Measurements from ENCODE around the gene SH3RF3. TPM values are rescaled to one million over a fixed set of nuclear protein-coding genes. Genes with fewer than 3 reads are reported as not detected.
A peak's percentile ranks its signal among the peaks of the same experiment; 100 is the strongest.

The SH3RF3 gene
- polyA plus RNA-seq, 4 donors = 4.5 to 6.4 (median 5.7) TPM

DNA sequence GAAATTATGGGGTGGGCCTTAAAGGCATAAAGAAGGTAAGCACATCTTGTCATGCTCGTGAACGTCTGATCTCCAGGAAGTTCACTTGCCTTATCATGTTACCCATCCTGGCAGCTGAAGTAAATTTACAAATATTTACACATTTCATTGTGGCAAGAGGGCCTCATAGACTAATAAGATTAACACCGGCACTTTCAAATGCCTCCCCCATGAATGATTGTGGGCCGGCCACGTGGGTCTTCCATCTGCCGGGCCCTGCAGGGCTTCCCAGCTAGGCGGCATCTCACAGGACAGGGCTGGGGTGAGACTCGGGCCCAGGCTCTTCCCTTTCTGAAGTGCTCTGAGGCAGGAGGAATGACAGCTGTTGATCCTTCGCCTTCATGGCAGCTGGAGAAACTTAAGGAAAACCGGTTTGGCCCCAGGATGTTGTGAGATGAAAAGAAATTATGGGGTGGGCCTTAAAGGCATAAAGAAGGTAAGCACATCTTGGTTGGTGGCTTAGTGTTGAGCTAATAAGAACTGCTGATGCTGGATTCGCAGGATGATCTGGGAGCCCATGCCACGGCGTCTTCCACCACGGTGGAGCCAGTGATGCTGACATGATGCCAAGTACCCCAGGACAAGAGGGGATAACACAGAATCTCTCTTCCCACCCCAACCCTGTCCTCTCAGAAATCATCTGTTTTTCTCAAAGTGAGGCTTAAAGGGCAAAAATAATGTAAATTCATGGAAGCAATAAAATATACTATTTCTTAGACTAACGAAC is 308.5 kb downstream of the SH3RF3 start:
- DNase-seq (ENCODE audit: low read depth in 4 of 4, low spot score in 2 of 4) = no peak

DNA sequence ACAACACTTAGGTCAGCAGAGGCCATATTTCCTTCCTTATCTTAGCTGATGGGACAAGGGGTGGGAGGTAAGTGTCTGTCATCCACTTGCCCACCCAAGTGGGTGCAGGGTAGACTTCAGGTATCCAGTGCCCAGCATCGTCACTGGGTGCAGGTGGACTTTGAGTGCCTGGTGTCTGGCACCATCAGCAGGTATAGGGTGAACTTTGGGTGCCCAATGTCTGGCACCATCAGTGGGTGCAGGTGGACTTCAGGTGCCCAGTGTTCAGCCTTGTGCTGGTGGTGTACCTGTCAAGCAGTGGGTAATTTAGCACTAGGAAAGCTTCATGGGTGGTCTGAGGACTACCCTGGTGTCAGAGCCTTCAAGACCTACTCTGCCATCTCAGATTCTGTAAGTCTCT is 309.1 kb downstream of the SH3RF3 start:
- no peak for DNase-seq (ENCODE audit: low read depth in 4 of 4, low spot score in 2 of 4)

DNA sequence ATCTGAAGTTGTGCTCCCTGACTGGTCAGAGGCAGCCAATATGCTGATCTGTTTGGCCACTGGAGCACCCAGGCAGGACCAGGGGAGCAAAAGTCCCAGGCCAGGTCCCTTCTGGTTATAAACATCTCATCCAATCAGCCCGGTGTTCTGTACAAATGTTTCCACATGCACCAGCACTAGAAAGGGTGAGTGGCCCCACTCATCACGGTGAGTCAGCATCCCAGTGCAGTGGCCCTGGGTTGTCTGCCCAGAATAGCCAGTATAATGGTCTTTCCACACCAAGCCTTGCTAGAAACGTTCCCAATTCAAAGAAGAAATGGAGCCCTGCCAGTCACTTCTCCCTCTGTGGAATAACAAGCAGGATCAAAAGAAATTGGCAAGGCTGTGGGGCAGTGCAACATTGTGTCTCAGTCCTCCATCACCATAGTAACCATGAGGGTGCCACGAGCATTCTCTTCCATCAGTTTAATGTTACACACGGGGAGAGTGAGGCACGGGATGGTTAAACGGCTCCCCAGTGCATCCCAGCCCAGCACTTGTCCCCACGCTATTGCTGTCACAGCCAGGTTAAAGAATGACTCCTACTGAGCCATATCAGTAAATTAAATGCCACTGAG is 309.9 kb downstream of the SH3RF3 start:
- no peak for DNase-seq (ENCODE audit: low read depth in 4 of 4, low spot score in 2 of 4)

DNA sequence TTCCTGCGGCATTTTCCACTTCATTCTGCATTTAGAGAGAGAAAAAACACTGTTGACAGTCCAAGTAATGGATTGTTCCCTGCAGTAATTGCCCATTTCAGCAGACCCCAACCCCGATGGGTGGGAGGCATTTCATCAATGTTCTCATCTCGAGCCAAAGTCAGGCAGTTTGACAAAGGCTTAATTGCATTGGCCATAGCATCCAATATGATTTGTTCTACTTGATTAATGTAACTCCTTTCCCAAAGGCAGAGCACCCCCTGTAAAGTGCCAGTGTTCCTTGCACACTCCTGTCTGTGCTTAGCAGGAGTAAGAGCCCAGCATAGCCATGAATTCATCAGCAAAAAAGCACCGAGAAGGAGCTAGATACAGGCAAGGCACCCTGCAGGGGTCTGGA is 310.4 kb downstream of the SH3RF3 start:
- DNase-seq (ENCODE audit: low read depth in 4 of 4, low spot score in 2 of 4) = no peak

DNA sequence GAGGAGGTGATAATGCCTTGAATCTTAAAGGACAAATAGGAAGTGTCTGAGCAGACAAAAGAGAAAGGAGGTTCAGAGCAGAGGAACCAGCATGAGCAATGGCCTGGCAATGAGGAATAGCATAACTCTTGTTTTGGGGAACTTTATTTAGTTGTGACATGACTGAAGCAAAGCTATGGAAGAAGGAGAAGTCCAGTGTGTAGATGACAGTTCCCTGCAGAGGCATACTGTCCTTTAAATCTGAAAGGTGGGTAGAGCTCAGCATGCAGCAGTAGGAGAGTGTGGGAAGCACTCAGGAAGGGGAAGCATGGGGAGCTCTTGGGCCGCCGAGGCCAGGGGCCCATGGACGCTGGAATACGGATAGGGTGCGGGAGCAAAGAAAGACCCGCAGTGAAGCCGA is 311.0 kb downstream of the SH3RF3 start:
- no peak for DNase-seq (ENCODE audit: low read depth in 4 of 4, low spot score in 2 of 4)

DNA sequence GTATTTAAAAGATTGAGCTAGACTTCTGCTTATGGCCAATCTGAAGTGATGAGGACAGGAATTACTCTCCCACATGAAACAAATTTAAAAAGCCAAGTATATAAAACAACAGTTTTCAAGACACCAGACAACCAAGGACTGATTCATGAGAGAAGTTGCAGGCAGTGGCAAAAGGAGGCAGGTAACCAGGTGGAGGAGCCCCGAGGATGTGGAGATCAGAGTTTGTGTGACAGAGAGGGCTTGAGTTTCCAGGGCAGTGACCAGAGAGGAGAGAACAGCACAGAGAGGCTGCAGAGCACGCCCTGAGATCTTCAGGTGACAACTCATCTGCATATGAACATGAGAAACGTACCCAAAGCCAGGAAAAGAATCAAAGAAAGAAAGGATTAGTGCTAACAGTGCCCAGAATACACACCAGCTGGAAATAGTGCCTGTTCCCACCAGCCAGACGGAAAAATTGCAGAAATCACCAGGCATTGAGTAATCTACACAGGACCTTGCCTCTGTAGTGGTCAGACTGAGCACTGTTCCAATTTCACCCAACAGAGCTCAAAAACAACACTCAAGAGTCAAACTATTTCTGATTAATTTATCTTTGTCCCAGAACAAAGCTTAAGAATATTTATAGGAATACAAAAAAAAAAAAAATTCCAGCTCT is 311.6 kb downstream of the SH3RF3 start:
- no peak for DNase-seq (ENCODE audit: low read depth in 4 of 4, low spot score in 2 of 4)

DNA sequence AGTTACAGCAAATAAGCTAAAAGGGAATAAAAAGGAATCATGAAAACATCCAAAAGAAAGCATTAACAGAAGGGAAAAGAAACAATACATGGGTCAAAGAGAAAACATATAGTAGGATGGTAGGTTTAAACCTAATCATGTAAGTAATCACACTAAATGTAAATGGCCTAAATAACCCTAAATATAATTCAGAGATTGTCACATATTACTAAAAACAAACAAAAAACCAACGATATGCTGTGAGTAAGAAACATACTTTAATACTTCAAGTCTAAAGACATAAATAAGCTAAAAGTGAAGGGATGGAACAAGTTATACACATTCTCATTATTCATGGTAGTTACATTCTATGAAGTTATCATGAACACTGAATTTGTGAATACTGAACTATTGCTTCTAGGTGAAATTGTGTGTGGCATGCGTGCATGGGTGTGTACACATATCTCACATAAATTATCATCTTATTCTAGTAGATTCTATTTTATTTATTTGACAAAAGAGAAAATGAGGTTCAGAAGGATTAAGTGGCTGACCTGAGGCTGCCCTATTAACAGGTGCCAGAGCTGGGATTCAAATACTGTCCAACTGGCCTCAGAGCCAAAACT is 313.8 kb downstream of the SH3RF3 start:
- DNase-seq (ENCODE audit: low read depth in 4 of 4, low spot score in 2 of 4) = no peak

DNA sequence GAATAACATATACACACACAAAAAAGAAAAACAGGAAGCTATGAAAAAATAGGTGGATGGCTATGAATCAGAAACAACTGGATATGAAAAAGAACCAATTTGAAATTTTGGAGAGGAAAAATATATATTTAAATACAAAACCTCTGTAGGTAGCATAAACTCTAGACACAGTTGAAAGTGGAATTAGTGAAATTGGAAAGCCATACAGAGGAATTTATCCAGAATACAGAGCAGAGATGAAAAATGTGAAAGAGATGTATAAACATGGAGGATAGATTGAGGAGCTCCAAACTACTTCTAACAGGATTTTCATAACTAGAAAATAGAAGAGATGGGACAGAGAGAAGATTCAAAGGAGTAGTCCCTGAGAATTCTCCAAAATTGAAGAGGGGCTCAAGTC is 315.9 kb downstream of the SH3RF3 start:
- DNase-seq (ENCODE audit: low read depth in 4 of 4, low spot score in 2 of 4) = no peak

DNA sequence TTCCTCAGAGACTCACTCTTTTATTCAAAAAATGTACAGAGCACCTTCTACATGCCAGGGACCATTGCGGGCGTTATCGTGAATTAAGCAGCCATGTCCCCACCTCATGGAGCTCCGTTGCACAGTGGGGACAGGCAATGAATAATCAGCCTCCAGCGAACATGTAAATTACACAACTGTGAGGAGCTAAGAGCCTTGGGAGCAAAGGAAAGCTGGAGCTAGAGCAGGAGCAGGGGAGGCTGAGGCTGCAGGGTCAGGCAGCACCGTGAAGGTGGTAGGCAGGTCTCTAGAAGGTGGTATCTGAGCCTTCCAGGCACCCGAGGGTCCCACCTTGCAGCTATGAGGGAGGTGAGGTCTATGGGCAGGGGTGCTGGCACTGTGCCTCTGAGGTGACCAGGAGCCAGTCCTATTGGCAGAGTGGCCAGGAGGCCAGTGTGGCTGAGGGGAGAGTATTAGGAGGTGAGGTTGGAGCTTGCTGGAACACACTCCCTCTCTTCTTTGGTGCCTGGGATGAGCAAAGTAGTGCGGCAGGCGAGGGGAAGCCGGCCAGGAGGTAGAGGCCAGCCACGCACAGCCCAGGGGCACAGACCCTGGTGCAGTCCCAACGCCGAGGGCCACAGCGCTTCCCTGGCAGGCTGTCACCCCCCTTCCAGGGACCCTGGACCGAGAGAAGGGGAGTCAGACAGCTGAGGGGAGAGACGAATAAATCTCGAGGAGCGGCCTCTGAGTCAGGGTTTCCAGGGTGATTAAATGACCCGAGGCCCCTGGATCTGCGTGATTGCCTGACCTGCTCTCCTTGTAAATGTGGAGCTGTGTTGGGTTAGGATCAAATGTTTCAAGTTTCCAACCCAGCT is 317.5 kb downstream of the SH3RF3 start:
- DNase-seq (ENCODE audit: low read depth in 4 of 4, low spot score in 2 of 4) = peak in 1 of 4 donors; percentile 20

DNA sequence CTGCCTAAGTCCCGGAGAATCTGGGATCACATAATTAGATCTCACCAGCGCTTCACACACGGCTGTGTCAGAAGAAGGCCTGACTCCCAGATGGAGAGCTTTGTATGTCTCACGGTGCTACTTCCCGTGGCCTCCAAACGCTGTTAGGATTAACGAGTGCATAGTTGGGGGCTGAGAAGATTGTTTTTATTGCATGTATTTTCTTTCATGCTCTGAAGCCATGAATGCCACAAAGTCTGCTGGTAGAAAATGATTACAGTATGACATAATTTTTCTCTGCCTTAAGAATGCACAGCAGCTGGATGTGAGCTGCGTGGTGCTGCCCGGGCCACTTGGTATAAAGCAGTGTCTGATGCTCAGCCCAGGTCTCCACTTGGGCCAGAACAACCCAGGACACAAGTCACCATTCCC is 318.3 kb downstream of the SH3RF3 start:
- DNase-seq (ENCODE audit: low read depth in 4 of 4, low spot score in 2 of 4) = peak in 2 of 4 donors; percentile 24 to 44

DNA sequence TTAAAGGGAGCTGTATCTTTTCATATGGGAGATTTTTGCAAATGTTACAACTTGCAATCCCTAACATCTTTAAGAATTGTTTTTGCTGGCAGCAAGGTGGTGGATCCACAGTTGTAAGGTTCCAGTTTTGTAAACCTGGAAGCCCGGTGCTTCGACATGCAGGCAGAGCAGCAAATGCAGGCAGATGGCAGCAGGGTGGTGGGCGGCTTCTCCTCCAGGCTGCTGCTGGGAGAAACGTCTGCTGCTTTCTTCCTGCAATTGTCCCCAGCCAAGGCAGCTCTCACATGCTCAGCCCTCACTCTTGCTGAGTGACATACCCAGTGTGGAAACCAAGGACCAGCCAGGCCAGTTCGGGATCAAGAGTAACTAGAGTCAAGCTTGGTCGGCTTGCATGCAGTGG is 318.8 kb downstream of the SH3RF3 start:
- no peak for DNase-seq (ENCODE audit: low read depth in 4 of 4, low spot score in 2 of 4)

DNA sequence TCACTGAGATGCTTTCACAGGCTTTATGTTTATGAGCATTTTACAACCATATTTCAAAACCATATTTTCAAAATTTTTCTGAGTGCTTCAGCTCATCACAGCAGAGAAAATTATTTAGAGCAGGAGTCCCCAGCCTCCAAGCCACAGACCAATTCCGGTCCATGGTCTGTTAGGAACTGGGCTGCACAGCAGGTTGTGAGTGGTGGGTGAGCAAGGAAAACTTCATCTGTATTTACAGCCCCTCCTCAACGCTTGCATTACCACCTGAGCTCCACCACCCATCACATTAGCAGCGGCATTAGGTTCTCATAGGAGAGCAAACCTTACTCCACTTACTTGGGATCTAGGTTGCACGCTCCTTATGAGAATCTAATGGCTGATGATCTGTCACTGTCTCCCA is 319.2 kb downstream of the SH3RF3 start:
- DNase-seq (ENCODE audit: low read depth in 4 of 4, low spot score in 2 of 4) = no peak

DNA sequence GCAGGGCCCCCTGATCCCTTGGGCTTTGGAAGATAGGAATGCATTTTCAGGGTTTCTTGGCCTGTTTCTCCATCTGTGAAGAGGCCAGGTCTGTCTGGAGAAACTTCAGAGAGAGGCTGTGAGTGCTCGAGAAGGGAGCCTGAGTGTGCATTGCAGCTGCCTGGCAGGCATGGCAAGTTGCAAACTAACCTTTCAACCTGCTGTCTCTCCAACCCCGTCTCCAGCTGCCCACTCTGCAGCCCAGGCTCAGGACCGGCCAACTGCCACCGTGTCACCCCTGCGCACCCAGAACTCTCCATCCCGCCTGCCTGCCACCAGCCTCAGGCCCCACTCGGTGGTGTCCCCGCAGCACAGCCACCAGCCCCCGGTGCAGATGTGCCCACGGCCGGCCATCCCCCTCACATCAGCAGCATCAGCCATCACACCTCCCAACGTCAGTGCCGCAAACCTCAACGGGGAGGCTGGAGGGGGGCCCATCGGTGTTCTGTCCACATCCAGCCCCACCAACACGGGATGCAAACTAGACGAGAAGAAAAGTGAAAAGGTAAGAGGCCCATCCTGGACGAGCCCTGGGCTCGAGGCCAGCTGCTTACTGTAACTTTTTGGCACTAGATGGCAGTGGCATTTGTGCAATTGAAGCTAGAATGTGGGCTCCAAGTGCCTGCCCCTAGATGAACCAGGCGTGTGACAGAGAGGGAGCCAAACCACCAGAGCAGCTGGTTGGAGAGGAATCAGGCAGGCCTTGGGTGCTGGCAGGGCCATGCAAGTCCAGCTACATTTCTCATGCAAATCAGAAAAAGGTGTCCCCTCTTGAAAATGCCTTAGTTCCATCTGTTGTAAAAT is 320.2 kb downstream of the SH3RF3 start:
- DNase-seq (ENCODE audit: low read depth in 4 of 4, low spot score in 2 of 4) = no peak

DNA sequence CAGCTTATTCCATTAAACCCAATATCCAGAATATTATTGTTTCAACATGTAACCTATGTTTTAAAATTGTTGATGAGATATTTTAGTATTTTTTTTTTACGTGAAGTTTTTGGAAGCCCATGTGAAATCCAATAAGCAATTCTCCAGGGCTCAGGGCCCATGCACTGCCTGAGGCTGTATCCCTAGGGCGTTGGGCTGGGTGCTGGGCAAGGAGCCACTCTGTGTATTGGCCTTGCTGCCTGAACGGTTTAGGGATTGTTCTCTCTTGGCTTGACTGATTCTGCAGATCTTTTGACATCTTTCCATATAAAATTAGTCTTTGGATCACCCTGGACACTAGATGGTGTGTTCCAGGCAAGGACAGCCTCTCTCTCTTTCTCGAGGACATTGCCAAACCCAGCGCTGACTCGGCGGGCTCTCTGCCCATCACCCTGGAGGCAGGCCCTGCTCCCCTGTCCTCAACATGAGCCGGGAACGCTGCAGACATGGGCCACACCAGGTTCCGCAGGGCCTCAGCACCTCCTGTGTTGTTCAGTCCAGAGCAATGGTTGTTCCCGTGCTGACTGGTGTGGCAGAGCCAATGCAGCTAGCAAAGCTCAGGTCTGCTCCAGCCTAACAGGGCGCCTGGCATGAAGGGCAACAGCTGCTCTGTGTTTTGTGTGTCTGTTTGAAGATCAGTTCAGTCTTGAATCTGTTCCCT is 321.7 kb downstream of the SH3RF3 start:
- no peak for DNase-seq (ENCODE audit: low read depth in 4 of 4, low spot score in 2 of 4)

DNA sequence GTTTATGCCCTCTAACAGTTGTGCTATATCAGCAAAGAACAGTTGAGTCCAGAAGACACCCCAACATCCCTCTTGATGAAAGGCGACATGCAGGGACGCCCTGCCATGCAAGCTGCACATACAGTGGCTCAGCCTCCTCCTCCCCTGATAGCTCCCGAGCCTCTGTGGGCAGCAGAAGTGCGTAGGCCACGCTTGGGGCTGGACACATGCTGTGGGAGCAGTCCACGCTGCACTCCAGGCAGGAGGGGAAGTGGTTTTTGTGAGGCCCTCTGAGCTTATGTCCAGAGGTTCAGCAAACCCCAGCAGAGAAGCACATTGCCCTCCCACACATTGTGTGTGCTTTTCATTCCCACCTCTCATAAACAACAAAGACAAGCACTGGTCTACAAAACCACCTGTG is 322.7 kb downstream of the SH3RF3 start:
- no peak for DNase-seq (ENCODE audit: low read depth in 4 of 4, low spot score in 2 of 4)

DNA sequence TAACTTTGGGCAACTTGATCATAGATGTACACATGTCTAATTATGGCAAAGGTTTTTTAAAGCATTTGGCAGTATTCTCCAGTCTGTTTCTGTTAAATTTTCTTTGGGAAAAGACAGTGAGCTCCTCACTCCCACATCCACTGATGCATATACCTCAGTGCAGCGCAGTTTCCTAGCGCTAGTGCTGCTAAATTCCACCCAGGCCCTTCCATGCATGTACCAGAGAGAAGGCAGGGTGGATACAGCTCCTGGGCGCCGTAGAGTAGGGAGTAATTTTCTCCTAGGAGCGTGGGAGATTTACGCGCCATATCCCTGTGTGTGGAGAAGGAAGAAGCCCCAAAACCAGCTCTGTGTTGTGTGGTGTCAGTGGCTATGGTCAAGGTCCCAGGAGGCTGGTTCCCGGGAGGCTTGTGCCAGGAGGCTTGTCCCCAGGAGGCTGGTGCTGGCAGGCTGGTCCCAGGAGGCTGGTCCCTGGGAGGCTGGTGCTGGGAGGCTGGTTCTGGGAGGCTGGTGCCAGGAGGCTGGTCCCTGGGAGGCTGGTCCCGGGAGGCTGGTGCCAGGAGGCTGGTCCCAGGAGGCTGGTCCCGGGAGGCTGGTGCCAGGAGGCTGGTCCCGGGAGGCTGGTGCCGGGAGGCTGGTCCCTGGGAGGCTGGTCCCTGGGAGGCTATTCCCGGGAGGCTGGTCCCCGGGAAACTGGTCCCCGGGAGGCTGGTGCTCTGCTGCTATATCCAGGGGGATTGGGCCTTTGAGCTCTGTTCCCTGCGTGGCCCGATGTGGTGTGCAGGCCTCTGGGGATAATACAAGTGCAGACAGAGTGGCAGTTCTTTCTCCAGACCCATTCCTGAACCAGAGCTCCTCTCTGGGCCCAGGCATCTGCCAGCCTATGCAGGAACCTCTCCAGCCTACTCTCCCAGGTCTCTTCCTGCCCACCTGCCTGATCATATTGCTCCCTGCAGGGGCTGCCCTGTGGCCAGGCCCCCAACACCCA is 323.6 kb downstream of the SH3RF3 start:
- no peak for DNase-seq (ENCODE audit: low read depth in 4 of 4, low spot score in 2 of 4)

DNA sequence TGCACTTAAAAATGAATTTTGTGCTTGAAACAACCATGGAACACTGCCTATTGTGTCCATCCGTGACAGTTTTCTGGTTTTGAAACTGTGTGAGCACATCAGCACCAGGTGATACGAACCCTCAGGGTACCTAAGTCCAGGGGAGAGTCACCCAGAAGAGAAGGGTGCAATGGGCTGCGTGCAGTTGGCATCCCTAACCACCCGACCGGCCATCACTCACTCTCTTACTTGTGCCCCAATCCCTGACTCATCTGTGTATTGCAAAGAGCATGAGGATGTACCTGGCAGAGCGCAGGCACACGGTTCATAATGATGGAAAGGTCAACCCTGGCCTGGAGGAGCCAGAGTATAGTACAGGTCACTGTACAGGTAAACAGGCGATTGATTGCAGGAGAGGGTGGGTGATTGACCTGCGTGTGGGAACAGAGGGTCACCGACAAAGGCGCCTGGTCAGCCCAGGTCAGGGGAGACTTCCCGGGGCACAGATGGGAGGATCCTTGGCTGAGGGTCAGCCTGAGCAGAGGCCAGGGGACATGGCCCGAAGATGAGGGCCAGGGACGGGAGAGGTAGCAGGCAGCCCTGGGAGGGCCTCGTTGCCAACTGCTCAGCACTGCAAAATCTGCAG is 324.5 kb downstream of the SH3RF3 start:
- no peak for DNase-seq (ENCODE audit: low read depth in 4 of 4, low spot score in 2 of 4)
